ENCODE measurements around the gene CTCFL. TPM values are rescaled to one million over a fixed set of nuclear protein-coding genes. Genes with fewer than 3 reads are reported as not detected.

The CTCFL gene
- total and polyA plus RNA-seq, 4 donors: 0.05 to 0.08 (median 0.08) TPM; not detected in 1

- Histone ChIP-seq H3K4me1 (ENCODE audit: control insufficient read depth in 4 of 4, insufficient read depth in 4 of 4, low read length in 3 of 4) (no peaks in the 10 kb centered on the region), H3K27ac (ENCODE audit: low read depth in 1 of 2, low read length in 2 of 2) (no peak overlapping the region), H3K4me3 (ENCODE audit: low read depth in 1 of 3, low read length in 3 of 3) (no peak overlapping the region), H3K27me3 (ENCODE audit: control insufficient read depth in 4 of 4, insufficient read depth in 4 of 4, low read length in 3 of 4) (no peaks in the 10 kb centered on the region), H3K36me3 (ENCODE audit: control insufficient read depth in 4 of 4, insufficient read depth in 3 of 4, low read depth in 1 of 4, low read length in 3 of 4) (no peaks in the 10 kb centered on the region), H3K9ac (ENCODE audit: low read depth in 1 of 2, low read length in 2 of 2) (no peak overlapping the region), H3K9me3 (ENCODE audit: control insufficient read depth in 4 of 4, low read length in 3 of 4) (no peaks in the 10 kb centered on the region)
- TF ChIP-seq JUND (IDR thresholded peaks at IDR 0.05): no peak
- TF ChIP-seq HNF4G (IDR thresholded peaks at IDR 0.05): no peak
- TF ChIP-seq NR2F2 (IDR thresholded peaks at IDR 0.05): no peak
- TF ChIP-seq, protein P1, sequence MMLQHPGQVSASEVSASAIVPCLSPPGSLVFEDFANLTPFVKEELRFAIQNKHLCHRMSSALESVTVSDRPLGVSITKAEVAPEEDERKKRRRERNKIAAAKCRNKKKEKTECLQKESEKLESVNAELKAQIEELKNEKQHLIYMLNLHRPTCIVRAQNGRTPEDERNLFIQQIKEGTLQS (IDR thresholded peaks at IDR 0.05): no peak
- TF ChIP-seq REST (IDR thresholded peaks at IDR 0.05): no peak
- TF ChIP-seq, protein P2, sequence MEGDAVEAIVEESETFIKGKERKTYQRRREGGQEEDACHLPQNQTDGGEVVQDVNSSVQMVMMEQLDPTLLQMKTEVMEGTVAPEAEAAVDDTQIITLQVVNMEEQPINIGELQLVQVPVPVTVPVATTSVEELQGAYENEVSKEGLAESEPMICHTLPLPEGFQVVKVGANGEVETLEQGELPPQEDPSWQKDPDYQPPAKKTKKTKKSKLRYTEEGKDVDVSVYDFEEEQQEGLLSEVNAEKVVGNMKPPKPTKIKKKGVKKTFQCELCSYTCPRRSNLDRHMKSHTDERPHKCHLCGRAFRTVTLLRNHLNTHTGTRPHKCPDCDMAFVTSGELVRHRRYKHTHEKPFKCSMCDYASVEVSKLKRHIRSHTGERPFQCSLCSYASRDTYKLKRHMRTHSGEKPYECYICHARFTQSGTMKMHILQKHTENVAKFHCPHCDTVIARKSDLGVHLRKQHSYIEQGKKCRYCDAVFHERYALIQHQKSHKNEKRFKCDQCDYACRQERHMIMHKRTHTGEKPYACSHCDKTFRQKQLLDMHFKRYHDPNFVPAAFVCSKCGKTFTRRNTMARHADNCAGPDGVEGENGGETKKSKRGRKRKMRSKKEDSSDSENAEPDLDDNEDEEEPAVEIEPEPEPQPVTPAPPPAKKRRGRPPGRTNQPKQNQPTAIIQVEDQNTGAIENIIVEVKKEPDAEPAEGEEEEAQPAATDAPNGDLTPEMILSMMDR (IDR thresholded peaks at IDR 0.05; ENCODE audit: low read depth, low read length, missing input control): no peak
- no peak for TF ChIP-seq YY1 (IDR thresholded peaks at IDR 0.05)
- no peak for TF ChIP-seq SP1 (IDR thresholded peaks at IDR 0.05)
- TF ChIP-seq RAD21 (IDR thresholded peaks at IDR 0.05): no peak
- TF ChIP-seq RXRA (IDR thresholded peaks at IDR 0.05): no peak
- 56% methylated on average over 6 of the region's 6 CpGs for WGBS
- DNase-seq (ENCODE audit: low spot score): no peak
These were observed 57.2 kb downstream of the CTCFL start for GRCh38 chr20:57467742-57468141.

- WGBS: 75% methylated on average over 4 of the region's 4 CpGs
- no peak for DNase-seq (ENCODE audit: low spot score)
- Histone ChIP-seq H3K9ac (ENCODE audit: low read depth in 1 of 2, low read length in 2 of 2) (no peak overlapping the region), H3K27ac (ENCODE audit: low read depth in 1 of 2, low read length in 2 of 2) (no peak overlapping the region), H3K36me3 (ENCODE audit: control insufficient read depth in 4 of 4, insufficient read depth in 3 of 4, low read depth in 1 of 4, low read length in 3 of 4) (no peaks in the 10 kb centered on the region), H3K4me3 (ENCODE audit: low read depth in 1 of 3, low read length in 3 of 3) (no peak overlapping the region), H3K4me1 (ENCODE audit: control insufficient read depth in 4 of 4, insufficient read depth in 4 of 4, low read length in 3 of 4) (no peaks in the 10 kb centered on the region), H3K9me3 (ENCODE audit: control insufficient read depth in 4 of 4, low read length in 3 of 4) (no peaks in the 10 kb centered on the region), H3K27me3 (ENCODE audit: control insufficient read depth in 4 of 4, insufficient read depth in 4 of 4, low read length in 3 of 4) (no peaks in the 10 kb centered on the region)
- TF ChIP-seq, protein P2 (IDR thresholded peaks at IDR 0.05; ENCODE audit: low read depth, low read length, missing input control): no peak
- TF ChIP-seq, protein P3, sequence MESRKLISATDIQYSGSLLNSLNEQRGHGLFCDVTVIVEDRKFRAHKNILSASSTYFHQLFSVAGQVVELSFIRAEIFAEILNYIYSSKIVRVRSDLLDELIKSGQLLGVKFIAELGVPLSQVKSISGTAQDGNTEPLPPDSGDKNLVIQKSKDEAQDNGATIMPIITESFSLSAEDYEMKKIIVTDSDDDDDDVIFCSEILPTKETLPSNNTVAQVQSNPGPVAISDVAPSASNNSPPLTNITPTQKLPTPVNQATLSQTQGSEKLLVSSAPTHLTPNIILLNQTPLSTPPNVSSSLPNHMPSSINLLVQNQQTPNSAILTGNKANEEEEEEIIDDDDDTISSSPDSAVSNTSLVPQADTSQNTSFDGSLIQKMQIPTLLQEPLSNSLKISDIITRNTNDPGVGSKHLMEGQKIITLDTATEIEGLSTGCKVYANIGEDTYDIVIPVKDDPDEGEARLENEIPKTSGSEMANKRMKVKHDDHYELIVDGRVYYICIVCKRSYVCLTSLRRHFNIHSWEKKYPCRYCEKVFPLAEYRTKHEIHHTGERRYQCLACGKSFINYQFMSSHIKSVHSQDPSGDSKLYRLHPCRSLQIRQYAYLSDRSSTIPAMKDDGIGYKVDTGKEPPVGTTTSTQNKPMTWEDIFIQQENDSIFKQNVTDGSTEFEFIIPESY (IDR thresholded peaks at IDR 0.05): no peak
- TF ChIP-seq FOXA1 (IDR thresholded peaks at IDR 0.05) (no peak), HNF4G (IDR thresholded peaks at IDR 0.05) (no peak), TAF1 (conservative IDR thresholded peaks at IDR 0.05) (no peak), RAD21 (IDR thresholded peaks at IDR 0.05) (no peak), RXRA (IDR thresholded peaks at IDR 0.05) (no peak), REST (IDR thresholded peaks at IDR 0.05) (no peak), GABPA (IDR thresholded peaks at IDR 0.05 in 1 of 2, conservative IDR thresholded peaks at IDR 0.05 in 1 of 2) (no peak), HNF4A (conservative IDR thresholded peaks at IDR 0.05) (no peak), FOXA2 (IDR thresholded peaks at IDR 0.05) (no peak)
- TF ChIP-seq, protein P4, sequence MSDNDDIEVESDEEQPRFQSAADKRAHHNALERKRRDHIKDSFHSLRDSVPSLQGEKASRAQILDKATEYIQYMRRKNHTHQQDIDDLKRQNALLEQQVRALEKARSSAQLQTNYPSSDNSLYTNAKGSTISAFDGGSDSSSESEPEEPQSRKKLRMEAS (IDR thresholded peaks at IDR 0.05): no peak
- TF ChIP-seq, protein P1 (IDR thresholded peaks at IDR 0.05): no peak
These were observed 59.0 kb downstream of the CTCFL start for GRCh38 chr20:57465943-57466342.

All from liver (tissue), 9 donors.